Left lung (tissue), 10 donors: ENCODE results near the gene ALOX5. TPM values are rescaled to one million over a fixed set of nuclear protein-coding genes. Genes with fewer than 3 reads are reported as not detected.

Experiments
- ATAC-seq: fragments of 200-7000 bp; cut with Tn5 transposase; one replicate; pipeline ENCODE4 v1.9.1; 2020; ENCODE audit warnings: moderate library complexity
- DNase-seq, 4 donors: peaks; one replicate each; pipeline ENCODE4 v3.0.0-alpha.2; 2013 to 2020
- H3K27ac ChIP-seq, 2 donors: fragments of 200-600 bp; sonication (generic) in 1 of 2; one replicate each; pipeline versions ENCODE4 v1.5.0 to v1.8.0; 2020 to 2021
- H3K27me3 ChIP-seq, 2 donors: fragments of 200-600 bp; sonication (generic) in 1 of 2; one replicate each; pipeline versions ENCODE4 v1.5.0 to v1.8.0; 2020 to 2021
- H3K36me3 ChIP-seq, 2 donors: fragments of 200-600 bp; sonication (generic) in 1 of 2; one replicate each; pipeline versions ENCODE4 v1.5.0 to v1.8.0; 2020 to 2021
- H3K4me1 ChIP-seq, 2 donors: fragments of 200-600 bp; one replicate each; pipeline ENCODE4 v1.8.0; 2021
- H3K4me3 ChIP-seq, 2 donors: fragments of 200-600 bp; sonication (generic) in 1 of 2; one replicate each; pipeline versions ENCODE4 v1.5.0 to v1.8.0; 2020 to 2021; ENCODE audit warnings: mild to moderate bottlenecking in 1 of 2
- H3K9me3 ChIP-seq, 2 donors: fragments of 200-600 bp; sonication (generic) in 1 of 2; one replicate each; pipeline versions ENCODE4 v1.5.0 to v1.8.0; 2020 to 2021
- CTCF ChIP-seq, 2 donors: fragments of 200-600 bp; sonication (generic) in 1 of 2; IDR thresholded peaks; one replicate each; pipeline versions ENCODE4 v1.5.0 to v1.8.0; 2021; ENCODE audit warnings: antibody characterized with exemption in 2 of 2
- intact Hi-C, 2 donors: fragments of 100-400 bp; cut with DNase I; formaldehyde crosslinking; loops; one replicate each; pipeline versions ENCODE4 v1.11.2 to v1.14.2; 2022
- polyA plus RNA-seq, 6 donors: library from polyadenylated mRNA; unstranded; fragments of 120-200 nt; gene quantifications; one replicate each; pipeline ENCODE4 v1.2.1, GENCODE V29; 2013; ENCODE audit not compliant: insufficient read length in 6 of 6
- total RNA-seq, 2 donors: library from RNA; stranded (reverse); fragmentation: NEBNext Ultra II Directional; extraction: Animal tissue kit (Norgen Biotek cat#: 25700); gene quantifications; one replicate each; pipeline ENCODE4 v1.2.1, GENCODE V29; 2021
- donor health status: DM: no; HTN: yes; CAD: no.
- donor health status: DM: no; HTN: no; CAD: no.

ALOX5 gene
- total and polyA plus RNA-seq, 8 donors, result 1.1 to 145 (median 1.7) TPM

GRCh38 chr10:45370202-45370955 lies 3.6 kb upstream of the ALOX5 start:
- Histone ChIP-seq H3K9me3 (no peaks in the 10 kb centered on the region), H3K27me3 (peaks cover 19 to 53% of the 10 kb centered on the region in 2 donors), H3K4me3 (no peak overlapping the region), H3K27ac (no peak overlapping the region), H3K36me3 (no peaks in the 10 kb centered on the region), H3K4me1 (peaks cover 12 to 26% of the 10 kb centered on the region in 2 donors)
- no peak for DNase-seq
- ATAC-seq, result no peak
- TF ChIP-seq CTCF (IDR thresholded peaks at IDR 0.05), result no peak
- intact Hi-C loops, result no loop called here

GRCh38 chr10:45371560-45371959 lies 2.5 kb upstream of the ALOX5 start:
- no peak overlapping the region for H3K27ac ChIP-seq
- DNase-seq (no peak), ATAC-seq (no peak)
- H3K4me1 ChIP-seq, result peaks cover 12 to 34% of the 10 kb centered on the region in 2 donors
- H3K4me3 ChIP-seq, result no peak overlapping the region
- intact Hi-C loops, result no loop called here
- H3K36me3 ChIP-seq, result no peaks in the 10 kb centered on the region
- TF ChIP-seq CTCF (IDR thresholded peaks at IDR 0.05), result no peak
- H3K27me3 ChIP-seq, result peaks cover 22 to 65% of the 10 kb centered on the region in 2 donors
- no peaks in the 10 kb centered on the region for H3K9me3 ChIP-seq

GRCh38 chr10:45372251-45372951 lies 1.6 kb upstream of the ALOX5 start:
- Histone ChIP-seq H3K27me3 (peaks cover 22 to 70% of the 10 kb centered on the region in 2 donors), H3K9me3 (no peaks in the 10 kb centered on the region), H3K36me3 (no peaks in the 10 kb centered on the region), H3K4me3 (no peak overlapping the region), H3K4me1 (peaks cover 12 to 42% of the 10 kb centered on the region in 2 donors), H3K27ac (no peak overlapping the region)
- intact Hi-C loops, result no loop called here
- ATAC-seq, result no peak
- DNase-seq, result no peak
- no peak for TF ChIP-seq CTCF (IDR thresholded peaks at IDR 0.05)

GRCh38 chr10:45373003-45373575 lies 927 bp upstream of the ALOX5 start:
- DNase-seq (peak in 1 of 4 donors; percentile 87), ATAC-seq (peak; percentile 34)
- no peaks in the 10 kb centered on the region for H3K9me3 ChIP-seq
- no peaks in the 10 kb centered on the region for H3K36me3 ChIP-seq
- H3K4me3 ChIP-seq, result peak overlapping the region; percentile 43 to 76
- H3K4me1 ChIP-seq, result peaks cover 12 to 49% of the 10 kb centered on the region in 2 donors
- peaks cover 22 to 76% of the 10 kb centered on the region in 2 donors for H3K27me3 ChIP-seq
- H3K27ac ChIP-seq, result peak overlapping the region in 1 of 2 donors; percentile 94
- intact Hi-C loops, result no loop called here
- no peak for TF ChIP-seq CTCF (IDR thresholded peaks at IDR 0.05)
